Measurements from ENCODE around the gene MUC5B. TPM values are rescaled to one million over a fixed set of nuclear protein-coding genes. Genes with fewer than 3 reads are reported as not detected.

Gene MUC5B
- total and polyA plus RNA-seq, 2 donors (not counting 1 experiment from before 2014, with no cell fraction given) = not detected

DNA sequence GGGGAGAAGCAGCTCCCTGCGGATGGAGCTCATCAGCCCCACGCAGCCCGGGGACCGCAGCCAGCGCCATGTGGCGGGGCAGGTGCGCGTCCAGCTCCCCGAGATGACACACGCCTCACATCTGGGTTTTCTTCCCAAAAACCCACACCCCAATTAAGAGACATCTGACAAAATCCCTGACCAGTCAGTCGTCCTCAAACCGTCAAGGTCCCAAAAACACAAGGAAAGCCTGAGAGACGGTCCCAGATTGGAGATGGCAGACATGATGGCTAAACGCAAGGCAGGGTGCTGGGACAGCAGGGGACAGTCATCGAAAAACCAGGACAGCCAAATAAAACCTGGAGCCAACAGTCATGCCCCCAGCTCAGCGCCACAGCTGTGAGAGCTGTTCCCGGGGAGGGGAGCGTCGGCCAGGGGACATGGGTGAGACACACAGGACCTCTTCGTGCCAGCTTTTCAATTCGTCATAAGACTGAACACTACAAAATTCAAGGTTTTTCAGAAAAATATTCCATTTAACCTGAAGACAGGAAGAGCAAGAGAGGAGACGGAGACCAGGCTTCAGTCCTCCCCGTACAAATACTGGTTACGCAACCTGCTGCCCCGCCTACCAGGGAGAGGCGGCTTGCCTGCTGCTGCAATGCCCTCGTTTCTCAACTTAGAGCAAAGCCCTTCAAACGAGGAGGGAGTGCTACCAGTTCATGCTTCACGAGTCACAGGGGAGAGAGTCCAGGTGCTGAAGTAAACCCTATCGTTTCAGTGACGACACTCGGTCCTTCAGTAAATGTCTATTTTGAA is 76.0 kb downstream of the MUC5B start:
- peaks cover 0 to 18% of the 10 kb centered on the region in 2 experiments for H3K36me3 ChIP-seq (replicated peaks in 1 of 2; ENCODE audit: control extremely low read depth in 1 of 2, control insufficient read depth in 1 of 2, extremely low read depth in 1 of 2, insufficient read depth in 2 of 2, low read length in 1 of 2)
- H3K9ac ChIP-seq (ENCODE audit: low read length) = no peak overlapping the region
- no peak overlapping the region for H3K27ac Mint-ChIP-seq

More for the DNA sequence above, 76.0 kb downstream of the MUC5B start:
- Histone ChIP-seq H3K4me2 (replicated peaks; ENCODE audit: low read depth, low read length, poor library complexity, severe bottlenecking) (no peak overlapping the region), H3K4me1 (ENCODE audit: control insufficient read depth in 2 of 2, insufficient read depth in 2 of 2, low read length in 2 of 2) (no peaks in the 10 kb centered on the region), H3K27ac (ENCODE audit: low read length in 2 of 2) (no peak overlapping the region), H2AFZ (ENCODE audit: insufficient read depth, low read depth, low read length, poor library complexity, severe bottlenecking) (no peak overlapping the region), H3K27me3 (replicated peaks in 1 of 4; ENCODE audit: control extremely low read depth in 1 of 4, control insufficient read depth in 3 of 4, insufficient read depth in 4 of 4, low read length in 3 of 4) (no peaks in the 10 kb centered on the region), H3K4me3 (ENCODE audit: control extremely low read depth in 1 of 5, extremely low read depth in 1 of 5, insufficient read depth in 1 of 5, low read depth in 2 of 5, low read length in 4 of 5) (no peak overlapping the region), H3K79me2 (ENCODE audit: control insufficient read depth, insufficient read depth, low read length) (peaks cover 86% of the 10 kb centered on the region), H3K9me3 (ENCODE audit: control extremely low read depth in 1 of 3, control insufficient read depth in 2 of 3, insufficient read depth in 1 of 3, low read length in 2 of 3) (peaks cover 0 to 4% (median 0%) of the 10 kb centered on the region in 3 donors), H4K20me1 (ENCODE audit: control insufficient read depth, insufficient read depth, low read length, poor library complexity, severe bottlenecking) (peaks cover 88% of the 10 kb centered on the region)
- TF ChIP-seq EZH2 (IDR thresholded peaks at IDR 0.05; ENCODE audit: borderline replicate concordance, insufficient read depth, low read depth, low read length, poor library complexity, severe bottlenecking) (no peak), CTCF (IDR thresholded peaks at IDR 0.05) (no peak)
- DNase-seq (no peak), ATAC-seq (ENCODE audit: low read depth) (no peak)
- ChIA-PET CTCF (interaction anchor here (0.6 kb wide), 1 partner anchor 1007 kb away, joined by 3 read pairs; no protein-coding TSS in a partner anchor), POLR2A (no interaction called here)
- intact Hi-C loops (cut with micrococcal nuclease) = loop anchor here (10.0 kb wide), 1 partner anchor 216 kb away; no protein-coding TSS in a partner anchor
- Mint-ChIP-seq H3K4me3 (no peak overlapping the region), H3K4me1 (peaks cover 11% of the 10 kb centered on the region), H3K9me3 (ENCODE audit: insufficient read depth) (no peaks in the 10 kb centered on the region), H3K27me3 (no peaks in the 10 kb centered on the region)
- 87% methylated on average over 27 of the region's 32 CpGs for WGBS (ENCODE audit: insufficient coverage)

Measured in B cell (primary cell).